ENCODE results near the gene KRTAP10-1.
A peak's percentile ranks its signal among the peaks of the same experiment; 100 is the strongest.
"Not testable (repeated sequence)": the region's sequence is repeated elsewhere in the genome, so short reads cannot be mapped to it uniquely, and the experiment has no call there.

The KRTAP10-1 gene

GRCh38 chr21:44539991-44540666 is at the start of gene KRTAP10-1:
KRTAP10-1 (minus strand) TSS chr21:44540195; CDS start chr21:44540150, 45 bp downstream.
- no peaks in the 10 kb centered on the region for H3K36me3 ChIP-seq
- H3K4me2 ChIP-seq = peak within 1 kb of the TSS in 4 of 11 experiments; percentile 16 to 44 (median 32); a peak in 2 of 22 replicates
- no peak within 1 kb of the TSS for H3K4me3 ChIP-seq
- peaks cover 0 to 17% (median 2%) of the 10 kb centered on the region in 10 experiments; a peak in 4 of 20 replicates for H3K4me1 ChIP-seq
- H3K27ac ChIP-seq = no peak within 1 kb of the TSS
- no peaks in the 10 kb centered on the region; a peak in 1 of 22 replicates for H3K9me3 ChIP-seq (replicated peaks in 1 of 11)
- no peaks in the 10 kb centered on the region for H3K27me3 ChIP-seq
- H3K9ac ChIP-seq = no peak within 1 kb of the TSS
- TF ChIP-seq Cebpa-rat (IDR thresholded peaks at IDR 0.05) = no peak
- H4K20me1 ChIP-seq = no peaks in the 10 kb centered on the region

- H3K4me2 ChIP-seq = no peak overlapping the region
- H3K27ac ChIP-seq = no peak overlapping the region
- TF ChIP-seq Cebpa-rat (IDR thresholded peaks at IDR 0.05) = no peak
- H3K4me3 ChIP-seq = no peak overlapping the region
- H4K20me1 ChIP-seq = no peaks in the 10 kb centered on the region
- peaks cover 18 to 26% (median 20%) of the 10 kb centered on the region in 10 experiments for H3K4me1 ChIP-seq
- no peaks in the 10 kb centered on the region for H3K36me3 ChIP-seq
- peaks cover 0 to 13% (median 0%) of the 10 kb centered on the region in 11 experiments; a peak in 4 of 22 replicates for H3K27me3 ChIP-seq
- peaks cover 0 to 11% (median 0%) of the 10 kb centered on the region in 11 experiments; a peak in 6 of 22 replicates for H3K9me3 ChIP-seq (replicated peaks in 1 of 11)
- H3K9ac ChIP-seq = no peak overlapping the region
Observed at GRCh38 chr21:44589094-44589493, 49.1 kb upstream of the KRTAP10-1 start.

GRCh38 chr21:44585892-44586291 is 45.9 kb upstream of the KRTAP10-1 start:
- H3K27ac ChIP-seq = no peak overlapping the region
- H3K9ac ChIP-seq = no peak overlapping the region
- H3K9me3 ChIP-seq (replicated peaks in 1 of 11) = peaks cover 17 to 31% (median 19%) of the 10 kb centered on the region in 11 experiments
- H3K4me3 ChIP-seq = no peak overlapping the region
- H3K4me1 ChIP-seq = peaks cover 0 to 14% (median 2%) of the 10 kb centered on the region in 10 experiments; a peak in 7 of 20 replicates
- no peaks in the 10 kb centered on the region for H3K36me3 ChIP-seq
- TF ChIP-seq Cebpa-rat (IDR thresholded peaks at IDR 0.05) = no peak
- H4K20me1 ChIP-seq = no peaks in the 10 kb centered on the region
- no peaks in the 10 kb centered on the region for H3K27me3 ChIP-seq
- no peak overlapping the region for H3K4me2 ChIP-seq

- no peak overlapping the region for H3K27ac ChIP-seq
- no peak overlapping the region for H3K4me2 ChIP-seq
- H3K36me3 ChIP-seq = no peaks in the 10 kb centered on the region
- H3K9ac ChIP-seq = no peak overlapping the region
- TF ChIP-seq Cebpa-rat (IDR thresholded peaks at IDR 0.05) = no peak
- H3K4me1 ChIP-seq = peaks cover 0 to 14% (median 2%) of the 10 kb centered on the region in 10 experiments; a peak in 7 of 20 replicates
- no peak overlapping the region for H3K4me3 ChIP-seq
- no peaks in the 10 kb centered on the region for H3K27me3 ChIP-seq
- no peaks in the 10 kb centered on the region for H4K20me1 ChIP-seq
- peaks cover 36 to 51% (median 40%) of the 10 kb centered on the region in 11 experiments for H3K9me3 ChIP-seq (replicated peaks in 1 of 11)
Observed at GRCh38 chr21:44583800-44584147, 43.8 kb upstream of the KRTAP10-1 start.

GRCh38 chr21:44583089-44583799 is 43.2 kb upstream of the KRTAP10-1 start:
- Histone ChIP-seq H3K36me3 (no peaks in the 10 kb centered on the region), H3K4me1 (peaks cover 0 to 14% (median 2%) of the 10 kb centered on the region in 10 experiments; a peak in 7 of 20 replicates), H3K27ac (no peak overlapping the region), H3K27me3 (no peaks in the 10 kb centered on the region), H3K9me3 (replicated peaks in 1 of 11) (peaks cover 41 to 56% (median 45%) of the 10 kb centered on the region in 11 experiments), H3K4me2 (no peak overlapping the region), H4K20me1 (no peaks in the 10 kb centered on the region), H3K9ac (no peak overlapping the region), H3K4me3 (no peak overlapping the region)
- no peak for TF ChIP-seq Cebpa-rat (IDR thresholded peaks at IDR 0.05)

GRCh38 chr21:44582055-44582454 is 42.1 kb upstream of the KRTAP10-1 start:
- peak overlapping the region in 4 of 11 experiments; percentile 21 to 42 (median 36); a peak in 6 of 22 replicates for H3K4me2 ChIP-seq
- H3K27ac ChIP-seq = no peak overlapping the region
- TF ChIP-seq Cebpa-rat (IDR thresholded peaks at IDR 0.05) = no peak
- no peak overlapping the region for H3K4me3 ChIP-seq
- H3K36me3 ChIP-seq = 0 out of 22 replicates have a peak, but pooled peaks cover 0 to 5% (median 0%) of the 10 kb centered on the region in 11 experiments
- H3K4me1 ChIP-seq = peaks cover 0 to 14% (median 2%) of the 10 kb centered on the region in 10 experiments; a peak in 7 of 20 replicates
- peaks cover 52 to 68% (median 57%) of the 10 kb centered on the region in 11 experiments for H3K9me3 ChIP-seq (replicated peaks in 1 of 11)
- no peak overlapping the region for H3K9ac ChIP-seq
- H3K27me3 ChIP-seq = no peaks in the 10 kb centered on the region
- H4K20me1 ChIP-seq = no peaks in the 10 kb centered on the region

GRCh38 chr21:44581158-44581557 is 41.2 kb upstream of the KRTAP10-1 start:
- H3K27me3 ChIP-seq = no peaks in the 10 kb centered on the region
- H3K4me2 ChIP-seq = peak overlapping the region in 1 of 11 experiments; percentile 39; a peak in 1 of 22 replicates
- no peaks in the 10 kb centered on the region for H4K20me1 ChIP-seq
- H3K9ac ChIP-seq = no peak overlapping the region
- no peak overlapping the region; a peak in 1 of 20 replicates for H3K4me3 ChIP-seq
- H3K4me1 ChIP-seq = peaks cover 0 to 14% (median 2%) of the 10 kb centered on the region in 10 experiments; a peak in 7 of 20 replicates
- H3K27ac ChIP-seq = no peak overlapping the region
- H3K36me3 ChIP-seq = 0 out of 22 replicates have a peak, but pooled peaks cover 0 to 5% (median 0%) of the 10 kb centered on the region in 11 experiments
- no peak for TF ChIP-seq Cebpa-rat (IDR thresholded peaks at IDR 0.05)
- peaks cover 60 to 77% (median 66%) of the 10 kb centered on the region in 11 experiments for H3K9me3 ChIP-seq (replicated peaks in 1 of 11)

- not testable (repeated sequence) for H3K27me3 ChIP-seq, H3K36me3 ChIP-seq, H3K9ac ChIP-seq, H3K27ac ChIP-seq, H3K4me3 ChIP-seq, H4K20me1 ChIP-seq
- H3K4me1 ChIP-seq = peaks cover 0 to 14% (median 2%) of the 10 kb centered on the region in 10 experiments; a peak in 7 of 20 replicates
- peak within 1 kb of the TSS in 3 of 11 experiments; percentile 21 to 42 (median 39); a peak in 1 of 22 replicates for H3K4me2 ChIP-seq
- peaks cover 60 to 71% (median 67%) of the 10 kb centered on the region in 11 experiments for H3K9me3 ChIP-seq (replicated peaks in 1 of 11)
Observed at GRCh38 chr21:44580231-44580821, 40.3 kb upstream of the KRTAP10-1 start, which contains the start of gene KRTAP10-5. KRTAP10-5 (minus strand) TSS chr21:44580604; CDS start chr21:44580578, 26 bp downstream.

- TF ChIP-seq Cebpa-rat (IDR thresholded peaks at IDR 0.05) = no peak
- peaks cover 60 to 69% (median 67%) of the 10 kb centered on the region in 11 experiments for H3K9me3 ChIP-seq (replicated peaks in 1 of 11)
- no peaks in the 10 kb centered on the region for H3K27me3 ChIP-seq
- H4K20me1 ChIP-seq = no peaks in the 10 kb centered on the region
- H3K4me2 ChIP-seq = no peak overlapping the region
- 0 out of 22 replicates have a peak, but pooled peaks cover 0 to 5% (median 0%) of the 10 kb centered on the region in 11 experiments for H3K36me3 ChIP-seq
- peaks cover 0 to 14% (median 2%) of the 10 kb centered on the region in 10 experiments; a peak in 7 of 20 replicates for H3K4me1 ChIP-seq
- H3K27ac ChIP-seq = no peak overlapping the region
- no peak overlapping the region for H3K9ac ChIP-seq
- H3K4me3 ChIP-seq = no peak overlapping the region
Observed at GRCh38 chr21:44579833-44580144, 39.8 kb upstream of the KRTAP10-1 start.

All from BLaER1 treated with 17β-estradiol and CSF1 and Interleukin-3, amounts not matched to agents 10 nM and 100 nM (cell line).